Measurements from ENCODE around the gene TBC1D7. TPM values are rescaled to one million over a fixed set of nuclear protein-coding genes. Genes with fewer than 3 reads are reported as not detected.

TBC1D7 gene
- total and polyA plus RNA-seq, 10 of the 15 experiments (the other 5 are each of a cell fraction or from before 2014, with no cell fraction given) = 20.1 to 65.9 (median 31.3) TPM

DNA sequence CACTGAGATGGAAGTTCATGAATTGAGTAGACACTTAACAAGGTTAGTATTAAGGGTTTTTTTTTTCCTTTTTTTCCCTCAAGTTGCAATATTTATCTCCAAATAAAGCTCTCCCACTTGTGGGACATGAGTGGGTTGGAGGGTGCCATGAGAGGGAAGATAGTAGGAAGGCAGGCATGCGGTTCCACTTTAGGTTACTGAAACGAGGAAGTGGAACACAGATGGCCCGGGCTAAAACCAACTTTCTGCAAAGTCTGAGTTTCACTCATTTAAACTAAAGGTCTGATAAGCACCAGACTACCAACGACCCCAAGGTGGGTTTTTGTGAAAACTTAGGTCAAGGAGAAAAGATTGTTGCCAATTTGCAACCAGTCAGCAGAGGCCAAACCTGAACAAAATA is 42.2 kb downstream of the TBC1D7 start (continued):
- TF ChIP-seq, protein P1, sequence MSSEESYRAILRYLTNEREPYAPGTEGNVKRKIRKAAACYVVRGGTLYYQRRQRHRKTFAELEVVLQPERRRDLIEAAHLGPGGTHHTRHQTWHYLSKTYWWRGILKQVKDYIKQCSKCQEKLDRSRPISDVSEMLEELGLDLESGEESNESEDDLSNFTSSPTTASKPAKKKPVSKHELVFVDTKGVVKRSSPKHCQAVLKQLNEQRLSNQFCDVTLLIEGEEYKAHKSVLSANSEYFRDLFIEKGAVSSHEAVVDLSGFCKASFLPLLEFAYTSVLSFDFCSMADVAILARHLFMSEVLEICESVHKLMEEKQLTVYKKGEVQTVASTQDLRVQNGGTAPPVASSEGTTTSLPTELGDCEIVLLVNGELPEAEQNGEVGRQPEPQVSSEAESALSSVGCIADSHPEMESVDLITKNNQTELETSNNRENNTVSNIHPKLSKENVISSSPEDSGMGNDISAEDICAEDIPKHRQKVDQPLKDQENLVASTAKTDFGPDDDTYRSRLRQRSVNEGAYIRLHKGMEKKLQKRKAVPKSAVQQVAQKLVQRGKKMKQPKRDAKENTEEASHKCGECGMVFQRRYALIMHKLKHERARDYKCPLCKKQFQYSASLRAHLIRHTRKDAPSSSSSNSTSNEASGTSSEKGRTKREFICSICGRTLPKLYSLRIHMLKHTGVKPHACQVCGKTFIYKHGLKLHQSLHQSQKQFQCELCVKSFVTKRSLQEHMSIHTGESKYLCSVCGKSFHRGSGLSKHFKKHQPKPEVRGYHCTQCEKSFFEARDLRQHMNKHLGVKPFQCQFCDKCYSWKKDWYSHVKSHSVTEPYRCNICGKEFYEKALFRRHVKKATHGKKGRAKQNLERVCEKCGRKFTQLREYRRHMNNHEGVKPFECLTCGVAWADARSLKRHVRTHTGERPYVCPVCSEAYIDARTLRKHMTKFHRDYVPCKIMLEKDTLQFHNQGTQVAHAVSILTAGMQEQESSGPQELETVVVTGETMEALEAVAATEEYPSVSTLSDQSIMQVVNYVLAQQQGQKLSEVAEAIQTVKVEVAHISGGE (CRISPR knock-in tag; IDR thresholded peaks at IDR 0.05) = no peak
- TF ChIP-seq CBFB (IDR thresholded peaks at IDR 0.05; ENCODE audit: low read depth) (peak; percentile 41; the same call in 1 of the 2 replicates), RB1 (IDR thresholded peaks at IDR 0.05; ENCODE audit: borderline replicate concordance) (no peak), POLR2A (IDR thresholded peaks at IDR 0.05; ENCODE audit: low read depth, low read length) (no peak), EZH2 (IDR thresholded peaks at IDR 0.05; ENCODE audit: borderline replicate concordance, control insufficient read depth, low read depth, low read length) (no peak), SUZ12 (IDR thresholded peaks at IDR 0.05; ENCODE audit: unreplicated experiment) (no peak), NBN (IDR thresholded peaks at IDR 0.05) (no peak), SPI1 (IDR thresholded peaks at IDR 0.05; ENCODE audit: borderline replicate concordance, insufficient read depth, low read depth, low read length) (peak; percentile 94), ESRRA (IDR thresholded peaks at IDR 0.05; ENCODE audit: low read length) (no peak)
- TF ChIP-seq, protein P2, sequence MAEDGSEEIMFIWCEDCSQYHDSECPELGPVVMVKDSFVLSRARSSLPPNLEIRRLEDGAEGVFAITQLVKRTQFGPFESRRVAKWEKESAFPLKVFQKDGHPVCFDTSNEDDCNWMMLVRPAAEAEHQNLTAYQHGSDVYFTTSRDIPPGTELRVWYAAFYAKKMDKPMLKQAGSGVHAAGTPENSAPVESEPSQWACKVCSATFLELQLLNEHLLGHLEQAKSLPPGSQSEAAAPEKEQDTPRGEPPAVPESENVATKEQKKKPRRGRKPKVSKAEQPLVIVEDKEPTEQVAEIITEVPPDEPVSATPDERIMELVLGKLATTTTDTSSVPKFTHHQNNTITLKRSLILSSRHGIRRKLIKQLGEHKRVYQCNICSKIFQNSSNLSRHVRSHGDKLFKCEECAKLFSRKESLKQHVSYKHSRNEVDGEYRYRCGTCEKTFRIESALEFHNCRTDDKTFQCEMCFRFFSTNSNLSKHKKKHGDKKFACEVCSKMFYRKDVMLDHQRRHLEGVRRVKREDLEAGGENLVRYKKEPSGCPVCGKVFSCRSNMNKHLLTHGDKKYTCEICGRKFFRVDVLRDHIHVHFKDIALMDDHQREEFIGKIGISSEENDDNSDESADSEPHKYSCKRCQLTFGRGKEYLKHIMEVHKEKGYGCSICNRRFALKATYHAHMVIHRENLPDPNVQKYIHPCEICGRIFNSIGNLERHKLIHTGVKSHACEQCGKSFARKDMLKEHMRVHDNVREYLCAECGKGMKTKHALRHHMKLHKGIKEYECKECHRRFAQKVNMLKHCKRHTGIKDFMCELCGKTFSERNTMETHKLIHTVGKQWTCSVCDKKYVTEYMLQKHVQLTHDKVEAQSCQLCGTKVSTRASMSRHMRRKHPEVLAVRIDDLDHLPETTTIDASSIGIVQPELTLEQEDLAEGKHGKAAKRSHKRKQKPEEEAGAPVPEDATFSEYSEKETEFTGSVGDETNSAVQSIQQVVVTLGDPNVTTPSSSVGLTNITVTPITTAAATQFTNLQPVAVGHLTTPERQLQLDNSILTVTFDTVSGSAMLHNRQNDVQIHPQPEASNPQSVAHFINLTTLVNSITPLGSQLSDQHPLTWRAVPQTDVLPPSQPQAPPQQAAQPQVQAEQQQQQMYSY (CRISPR knock-in tag; IDR thresholded peaks at IDR 0.05) = no peak
- TF ChIP-seq, protein P3, sequence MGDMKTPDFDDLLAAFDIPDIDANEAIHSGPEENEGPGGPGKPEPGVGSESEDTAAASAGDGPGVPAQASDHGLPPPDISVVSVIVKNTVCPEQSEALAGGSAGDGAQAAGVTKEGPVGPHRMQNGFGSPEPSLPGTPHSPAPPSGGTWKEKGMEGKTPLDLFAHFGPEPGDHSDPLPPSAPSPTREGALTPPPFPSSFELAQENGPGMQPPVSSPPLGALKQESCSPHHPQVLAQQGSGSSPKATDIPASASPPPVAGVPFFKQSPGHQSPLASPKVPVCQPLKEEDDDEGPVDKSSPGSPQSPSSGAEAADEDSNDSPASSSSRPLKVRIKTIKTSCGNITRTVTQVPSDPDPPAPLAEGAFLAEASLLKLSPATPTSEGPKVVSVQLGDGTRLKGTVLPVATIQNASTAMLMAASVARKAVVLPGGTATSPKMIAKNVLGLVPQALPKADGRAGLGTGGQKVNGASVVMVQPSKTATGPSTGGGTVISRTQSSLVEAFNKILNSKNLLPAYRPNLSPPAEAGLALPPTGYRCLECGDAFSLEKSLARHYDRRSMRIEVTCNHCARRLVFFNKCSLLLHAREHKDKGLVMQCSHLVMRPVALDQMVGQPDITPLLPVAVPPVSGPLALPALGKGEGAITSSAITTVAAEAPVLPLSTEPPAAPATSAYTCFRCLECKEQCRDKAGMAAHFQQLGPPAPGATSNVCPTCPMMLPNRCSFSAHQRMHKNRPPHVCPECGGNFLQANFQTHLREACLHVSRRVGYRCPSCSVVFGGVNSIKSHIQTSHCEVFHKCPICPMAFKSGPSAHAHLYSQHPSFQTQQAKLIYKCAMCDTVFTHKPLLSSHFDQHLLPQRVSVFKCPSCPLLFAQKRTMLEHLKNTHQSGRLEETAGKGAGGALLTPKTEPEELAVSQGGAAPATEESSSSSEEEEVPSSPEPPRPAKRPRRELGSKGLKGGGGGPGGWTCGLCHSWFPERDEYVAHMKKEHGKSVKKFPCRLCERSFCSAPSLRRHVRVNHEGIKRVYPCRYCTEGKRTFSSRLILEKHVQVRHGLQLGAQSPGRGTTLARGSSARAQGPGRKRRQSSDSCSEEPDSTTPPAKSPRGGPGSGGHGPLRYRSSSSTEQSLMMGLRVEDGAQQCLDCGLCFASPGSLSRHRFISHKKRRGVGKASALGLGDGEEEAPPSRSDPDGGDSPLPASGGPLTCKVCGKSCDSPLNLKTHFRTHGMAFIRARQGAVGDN (IDR thresholded peaks at IDR 0.05) = no peak

Data from GM12878 (cell line).